Uterus (tissue), 4 donors: ENCODE measurements around the gene PCDHB2. TPM values are rescaled to one million over a fixed set of nuclear protein-coding genes. Genes with fewer than 3 reads are reported as not detected.

Source experiments
- DNase-seq, 2 donors: peaks; one replicate each; pipeline ENCODE4 v3.0.0-alpha.2; 2019 to 2020
- H3K27ac ChIP-seq, 2 donors: fragments of 200-600 bp; sonication (generic); 1 replicate in 1 of 2; 2 replicates in 1 of 2; pipeline ENCODE4 v1.5.1; 2016 to 2018
- H3K27me3 ChIP-seq, 2 donors: fragments of 200-600 bp; sonication (generic); one replicate each; pipeline ENCODE4 v1.5.1; 2018 to 2019; ENCODE audit warnings: control low read depth in 1 of 2
- H3K36me3 ChIP-seq, 2 donors: fragments of 200-600 bp; sonication (generic); one replicate each; pipeline ENCODE4 v1.5.1; 2019; ENCODE audit warnings: control low read depth in 1 of 2
- H3K4me1 ChIP-seq, 2 donors: fragments of 200-600 bp; sonication (generic); one replicate each; pipeline ENCODE4 v1.5.1; 2018 to 2019; ENCODE audit warnings: control low read depth in 1 of 2
- H3K4me3 ChIP-seq, 2 donors: fragments of 200-600 bp; sonication (generic); 1 replicate in 1 of 2; 2 replicates in 1 of 2; pipeline ENCODE4 v1.5.1; 2018 to 2019; ENCODE audit warnings: mild to moderate bottlenecking in 1 of 2
- H3K9me3 ChIP-seq, 2 donors: fragments of 200-600 bp; sonication (generic); one replicate each; pipeline ENCODE4 v1.5.1; 2019; ENCODE audit warnings: control low read depth in 1 of 2
- POLR2A ChIP-seq, 2 donors: fragments of 450-650 bp; IDR thresholded peaks; one replicate each; pipeline ENCODE4 v1.6.1; 2016; ENCODE audit warnings: antibody characterized with exemption in 2 of 2, mild to moderate bottlenecking in 1 of 2, moderate library complexity in 1 of 2
- intact Hi-C: fragments of 100-400 bp; cut with DNase I; formaldehyde crosslinking; loops from one replicate; pipeline ENCODE4 v1.15.1; 2023; ENCODE audit warnings: low total_unique reads
- total RNA-seq, 4 donors: library from RNA; depleted of rRNA in 3 of 4; stranded (reverse); fragments of >200 nt in 3 of 4; gene quantifications; one replicate each; pipeline versions ENCODE4 v1.1.0 to v1.2.4, GENCODE V29; 2014 to 2023
- TF ChIP-seq, protein P1 (sequence below), 4 experiments: fragments of 200-600 bp in 2 of 4; fragments of 450-650 bp in 2 of 4; sonication (generic) in 2 of 4; IDR thresholded peaks; one replicate each; pipeline ENCODE4 v1.5.1; 2016 to 2019; ENCODE audit warnings: antibody characterized with exemption in 4 of 4, mild to moderate bottlenecking in 2 of 4, moderate library complexity in 1 of 4
- donor health status: DM: yes; HTN: yes; CAD: no.

The PCDHB2 gene
- 1 to 10 TPM in 3 of 4 donors, not detected in 1; 2.3 to 8.4 (median 4.9) TPM for total RNA-seq

DNA sequence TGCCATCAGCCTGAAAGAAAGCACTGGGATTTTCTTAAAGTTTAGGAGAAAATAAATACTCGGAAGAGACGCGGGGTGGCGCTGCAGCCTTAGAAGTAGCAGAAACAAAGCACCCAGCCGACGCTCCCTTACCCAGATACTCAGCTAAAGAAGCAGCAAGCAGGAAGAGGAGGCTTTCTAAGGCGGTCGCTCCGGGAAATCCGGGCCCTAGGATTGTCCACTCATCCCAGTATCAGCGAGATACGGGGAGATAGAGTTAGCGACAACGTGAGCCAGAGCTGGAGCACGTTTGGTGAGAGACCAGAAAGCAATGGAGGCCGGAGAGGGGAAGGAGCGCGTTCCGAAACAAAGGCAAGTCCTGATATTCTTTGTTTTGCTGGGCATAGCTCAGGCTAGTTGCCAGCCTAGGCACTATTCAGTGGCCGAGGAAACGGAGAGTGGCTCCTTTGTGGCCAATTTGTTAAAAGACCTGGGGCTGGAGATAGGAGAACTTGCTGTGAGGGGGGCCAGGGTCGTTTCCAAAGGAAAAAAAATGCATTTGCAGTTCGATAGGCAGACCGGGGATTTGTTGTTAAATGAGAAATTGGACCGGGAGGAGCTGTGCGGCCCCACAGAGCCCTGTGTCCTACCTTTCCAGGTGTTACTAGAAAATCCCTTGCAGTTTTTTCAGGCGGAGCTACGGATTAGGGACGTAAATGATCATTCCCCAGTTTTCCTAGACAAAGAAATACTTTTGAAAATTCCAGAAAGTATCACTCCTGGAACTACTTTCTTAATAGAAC lies at the start of gene PCDHB2:
TSS of gene PCDHB2 (plus strand) at position 135 of the 782 bp plus-strand sequence. CDS start at position 311, 176 bp downstream.
- H3K9me3 ChIP-seq: peaks cover 0 to 31% of the 10 kb centered on the region in 2 donors
- H3K4me3 ChIP-seq: peak within 1 kb of the TSS in 1 of 2 donors; percentile 14
- H3K36me3 ChIP-seq: no peaks in the 10 kb centered on the region
- intact Hi-C loops: no loop called here
- no peak for DNase-seq
- H3K27me3 ChIP-seq: no peaks in the 10 kb centered on the region
- H3K4me1 ChIP-seq: no peaks in the 10 kb centered on the region
- no peak within 1 kb of the TSS for H3K27ac ChIP-seq
- no peak for TF ChIP-seq POLR2A (IDR thresholded peaks at IDR 0.05)
- TF ChIP-seq, protein P1, sequence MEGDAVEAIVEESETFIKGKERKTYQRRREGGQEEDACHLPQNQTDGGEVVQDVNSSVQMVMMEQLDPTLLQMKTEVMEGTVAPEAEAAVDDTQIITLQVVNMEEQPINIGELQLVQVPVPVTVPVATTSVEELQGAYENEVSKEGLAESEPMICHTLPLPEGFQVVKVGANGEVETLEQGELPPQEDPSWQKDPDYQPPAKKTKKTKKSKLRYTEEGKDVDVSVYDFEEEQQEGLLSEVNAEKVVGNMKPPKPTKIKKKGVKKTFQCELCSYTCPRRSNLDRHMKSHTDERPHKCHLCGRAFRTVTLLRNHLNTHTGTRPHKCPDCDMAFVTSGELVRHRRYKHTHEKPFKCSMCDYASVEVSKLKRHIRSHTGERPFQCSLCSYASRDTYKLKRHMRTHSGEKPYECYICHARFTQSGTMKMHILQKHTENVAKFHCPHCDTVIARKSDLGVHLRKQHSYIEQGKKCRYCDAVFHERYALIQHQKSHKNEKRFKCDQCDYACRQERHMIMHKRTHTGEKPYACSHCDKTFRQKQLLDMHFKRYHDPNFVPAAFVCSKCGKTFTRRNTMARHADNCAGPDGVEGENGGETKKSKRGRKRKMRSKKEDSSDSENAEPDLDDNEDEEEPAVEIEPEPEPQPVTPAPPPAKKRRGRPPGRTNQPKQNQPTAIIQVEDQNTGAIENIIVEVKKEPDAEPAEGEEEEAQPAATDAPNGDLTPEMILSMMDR (IDR thresholded peaks at IDR 0.05): peak in 1 of 4 experiments; percentile 9

DNA sequence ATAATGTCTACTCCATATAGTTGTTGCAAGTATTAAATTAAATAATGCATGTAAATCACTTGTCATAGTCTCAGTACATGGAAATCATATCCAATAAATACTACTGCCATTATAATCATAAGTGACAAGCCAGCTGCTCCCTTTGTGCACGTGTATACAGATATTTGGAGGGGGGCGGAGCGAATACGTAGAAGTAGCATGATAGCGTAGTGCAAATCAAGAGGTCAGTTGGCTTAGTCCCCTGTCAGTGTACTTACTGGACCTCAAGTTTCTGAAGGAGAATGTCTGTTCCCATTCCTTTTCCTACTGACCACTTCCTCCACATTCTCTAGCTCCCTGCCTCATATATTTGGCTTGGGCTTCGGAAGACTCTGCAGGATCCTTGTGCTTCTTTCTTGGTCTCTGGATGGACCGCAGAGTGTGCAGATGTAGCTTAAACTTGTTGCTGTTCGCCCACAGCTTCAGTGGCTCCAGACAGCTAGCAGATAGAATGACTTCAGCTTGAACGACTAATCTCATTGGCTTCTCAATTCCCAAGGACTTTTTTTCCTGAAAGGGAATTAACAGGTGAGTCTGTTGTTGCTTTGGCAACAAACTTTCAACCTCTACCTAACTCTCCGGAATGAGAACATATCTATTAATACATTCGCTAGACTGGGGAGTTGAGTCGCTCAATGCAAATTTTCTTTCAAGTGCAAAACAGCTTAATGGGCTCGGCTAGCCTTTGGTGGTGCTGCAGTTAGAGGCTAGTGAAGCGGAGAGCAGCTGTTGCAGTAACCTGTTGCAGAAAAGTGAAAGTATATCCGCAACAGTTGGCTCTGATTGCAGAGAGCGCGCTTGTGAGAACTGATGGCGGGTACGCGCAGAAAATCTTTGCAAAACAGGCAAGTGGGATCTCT lies 43.5 kb upstream of the PCDHB2 start, which contains the start of gene PCDHB1:
TSS of gene PCDHB1 (plus strand) at position 753 of the 899 bp plus-strand sequence. CDS start at position 850, 97 bp downstream.
- Histone ChIP-seq H3K4me1 (no peaks in the 10 kb centered on the region), H3K27me3 (peaks cover 0 to 20% of the 10 kb centered on the region in 2 donors), H3K27ac (no peak within 1 kb of the TSS), H3K9me3 (no peaks in the 10 kb centered on the region), H3K36me3 (no peaks in the 10 kb centered on the region), H3K4me3 (peak within 1 kb of the TSS; percentile 39 to 40)
- no peak for DNase-seq
- intact Hi-C loops: no loop called here
- no peak for TF ChIP-seq POLR2A (IDR thresholded peaks at IDR 0.05)

DNA sequence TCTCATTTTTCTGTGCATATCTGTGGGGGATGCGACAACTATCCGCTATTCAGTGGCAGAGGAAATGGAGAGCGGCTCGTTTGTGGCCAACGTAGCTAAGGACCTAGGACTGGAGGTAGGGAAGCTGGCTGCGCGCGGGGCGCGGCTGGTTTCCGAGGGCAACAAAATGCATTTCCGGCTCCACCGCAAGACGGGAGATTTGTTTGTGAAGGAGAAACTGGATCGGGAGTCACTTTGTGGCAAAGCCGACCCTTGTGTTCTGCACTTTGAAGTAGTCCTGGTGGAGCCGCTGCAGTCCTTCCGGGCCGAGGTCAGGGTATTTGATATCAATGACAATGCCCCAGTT lies 42.9 kb upstream of the PCDHB2 start:
- Histone ChIP-seq H3K27ac (no peak overlapping the region), H3K4me3 (peak overlapping the region; percentile 39 to 40), H3K9me3 (no peaks in the 10 kb centered on the region), H3K27me3 (peaks cover 0 to 15% of the 10 kb centered on the region in 2 donors), H3K36me3 (no peaks in the 10 kb centered on the region), H3K4me1 (no peaks in the 10 kb centered on the region)
- TF ChIP-seq, protein P1 (IDR thresholded peaks at IDR 0.05): no peak
- TF ChIP-seq POLR2A (IDR thresholded peaks at IDR 0.05): no peak
- intact Hi-C loops: no loop called here
- no peak for DNase-seq

DNA sequence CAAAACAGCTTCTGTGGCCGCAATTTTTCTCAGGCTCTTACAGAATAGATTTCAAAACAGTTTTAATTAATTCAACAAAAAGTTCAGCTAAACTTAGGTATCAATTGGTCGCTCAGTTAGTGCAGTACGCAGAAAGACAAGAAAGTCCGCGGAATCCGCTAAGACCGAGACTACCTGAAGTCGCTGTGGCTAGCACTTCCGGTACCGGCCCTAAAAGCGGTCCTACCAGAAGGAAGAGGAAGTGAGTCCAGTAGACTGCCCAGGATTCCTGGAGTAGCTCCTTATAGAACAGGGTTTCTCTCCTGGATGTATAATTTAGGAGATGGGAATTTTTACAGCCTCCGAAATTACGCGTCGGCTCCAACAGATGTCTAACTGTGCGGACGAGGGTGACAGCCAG lies 16.6 kb upstream of the PCDHB2 start:
- no peaks in the 10 kb centered on the region for H3K4me1 ChIP-seq
- no peak for TF ChIP-seq POLR2A (IDR thresholded peaks at IDR 0.05)
- no peaks in the 10 kb centered on the region for H3K36me3 ChIP-seq
- no peak overlapping the region for H3K4me3 ChIP-seq
- DNase-seq: no peak
- H3K27ac ChIP-seq: no peak overlapping the region
- intact Hi-C loops: no loop called here
- peaks cover 0 to 3% of the 10 kb centered on the region in 2 donors for H3K9me3 ChIP-seq
- peaks cover 0 to 14% of the 10 kb centered on the region in 2 donors for H3K27me3 ChIP-seq

DNA sequence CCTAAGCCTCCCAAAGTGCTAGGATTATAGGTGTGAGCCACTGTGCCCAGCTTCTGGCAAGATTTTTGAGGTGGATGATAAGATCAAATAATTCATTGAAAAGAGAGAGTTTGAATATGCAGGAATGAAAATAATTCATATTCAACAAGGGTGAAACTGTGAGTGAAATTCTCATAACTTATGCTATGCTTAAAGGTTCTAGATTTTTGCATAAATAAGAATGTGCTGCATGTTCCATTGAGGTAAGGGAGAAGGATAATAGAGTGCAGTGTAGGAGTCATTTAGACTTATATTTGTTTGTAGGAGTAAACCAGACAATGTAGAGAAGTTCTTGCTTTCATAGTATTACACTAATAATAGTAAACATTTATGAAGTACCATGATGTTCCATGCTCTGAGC lies 12.2 kb upstream of the PCDHB2 start:
- TF ChIP-seq, protein P1 (IDR thresholded peaks at IDR 0.05): no peak
- no peak for TF ChIP-seq POLR2A (IDR thresholded peaks at IDR 0.05)
- DNase-seq: no peak
- Histone ChIP-seq H3K27me3 (peaks cover 0 to 7% of the 10 kb centered on the region in 2 donors), H3K27ac (no peak overlapping the region), H3K9me3 (peaks cover 0 to 10% of the 10 kb centered on the region in 2 donors), H3K4me1 (no peaks in the 10 kb centered on the region), H3K4me3 (no peak overlapping the region), H3K36me3 (no peaks in the 10 kb centered on the region)
- intact Hi-C loops: no loop called here
